Urothelium cell line (cell line): ENCODE measurements around the gene SERINC2.
"Not testable (repeated sequence)": the region's sequence is repeated elsewhere in the genome, so short reads cannot be mapped to it uniquely, and the experiment has no call there.

Source experiments
- DNase-seq: peaks from one replicate; pipeline ENCODE4 v3.0.0; 2011; ENCODE audit warnings: low spot score, mixed read lengths
- FAIRE-seq: peaks from 2 replicates; lab custom pipeline; 2011; peaks lifted over from hg19 to GRCh38; lab: Jason Lieb, UNC

SERINC2 gene

DNA sequence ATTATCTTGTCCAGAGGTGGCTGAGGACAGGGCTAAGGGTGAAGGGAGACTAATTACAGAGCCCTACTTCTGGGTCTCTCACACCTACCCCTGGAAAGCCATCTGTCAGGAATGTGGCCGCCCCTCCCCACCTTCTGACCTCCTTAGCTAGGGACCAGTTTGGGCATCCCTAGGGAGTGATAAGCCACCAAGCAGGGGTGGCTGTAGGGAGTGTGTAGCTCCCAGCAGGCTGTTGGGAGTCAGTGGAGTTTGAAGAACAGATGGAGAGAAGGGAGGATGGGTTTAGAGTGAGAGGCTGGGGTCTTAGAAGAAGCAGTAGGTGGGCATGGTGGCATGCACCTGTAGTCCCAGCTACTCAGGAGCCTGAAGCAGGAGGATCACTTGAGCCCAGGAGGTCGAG is 808 bp upstream of the SERINC2 start:
- no peak for FAIRE-seq
- no peak for DNase-seq

DNA sequence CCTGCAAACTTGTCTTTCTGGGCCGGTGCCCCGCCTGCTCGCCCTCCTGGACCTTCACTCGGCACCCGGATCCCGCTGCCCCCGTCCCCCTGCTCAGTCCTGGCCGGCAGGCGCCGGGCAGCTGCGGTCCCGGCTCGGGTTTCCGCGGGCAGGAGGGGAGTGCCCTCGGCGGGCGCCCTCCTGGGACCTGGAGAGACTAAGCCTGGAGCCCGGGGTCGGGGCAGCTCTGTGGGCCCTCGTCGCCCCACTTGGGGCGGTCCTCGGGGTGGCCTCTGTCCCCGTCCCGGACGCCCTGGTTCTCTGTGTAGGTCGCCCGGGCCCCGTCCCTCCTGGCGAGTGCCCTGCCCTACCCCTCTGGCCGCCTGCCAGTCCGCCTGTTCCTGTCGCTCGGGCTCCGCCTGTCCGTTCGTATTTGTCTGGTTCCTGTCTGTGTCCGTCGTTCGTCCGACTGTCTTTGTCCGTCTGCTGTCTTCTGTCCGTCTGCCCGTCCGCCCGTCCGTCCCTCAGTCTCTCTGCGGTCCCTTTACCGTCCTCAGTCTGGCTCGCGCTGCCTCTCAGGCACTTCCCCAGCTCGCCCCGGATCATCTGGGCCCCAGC is 490 bp downstream of the SERINC2 start:
- DNase-seq (peak; percentile 61), FAIRE-seq (peak; percentile 83)

DNA sequence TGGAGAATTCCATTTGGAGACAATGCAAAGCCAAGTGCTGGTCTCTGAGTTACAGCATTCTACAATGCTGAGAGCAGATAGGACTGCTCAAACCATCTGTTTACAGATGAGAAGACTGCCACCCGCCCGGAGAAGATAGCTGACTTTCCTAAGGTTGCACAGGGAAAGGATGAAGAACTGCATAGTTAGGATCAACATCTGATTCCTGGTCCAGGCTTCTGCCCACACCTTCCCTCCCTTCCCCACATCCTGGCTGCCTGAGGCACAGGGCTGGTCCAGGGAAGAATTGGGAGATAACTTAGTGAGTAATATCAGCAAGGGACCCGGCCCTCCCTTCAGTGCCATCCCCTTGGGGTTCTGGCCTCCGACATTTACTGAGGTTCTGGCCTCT is 2.0 kb downstream of the SERINC2 start:
- no peak for DNase-seq
- FAIRE-seq: no peak

DNA sequence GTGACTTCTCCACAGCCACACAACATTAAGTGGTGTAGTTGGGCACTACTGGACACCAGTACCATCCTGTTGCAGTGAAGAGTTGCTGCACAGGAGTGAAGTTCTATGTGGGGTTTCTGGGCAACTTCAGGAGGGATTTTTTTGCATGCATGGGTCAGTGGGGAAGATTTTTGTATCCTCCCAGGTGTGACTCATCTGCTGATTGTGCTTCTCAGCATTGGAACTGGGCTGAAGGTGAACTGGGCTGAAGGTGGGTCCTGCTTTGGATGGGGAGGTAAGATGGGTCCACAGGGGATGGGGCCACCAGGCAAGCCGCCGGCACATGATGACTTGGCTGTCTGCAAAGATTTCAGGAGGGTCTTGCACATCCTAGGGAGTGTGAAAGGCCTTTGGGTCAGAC is 2.6 kb downstream of the SERINC2 start:
- FAIRE-seq (no peak), DNase-seq (no peak)

DNA sequence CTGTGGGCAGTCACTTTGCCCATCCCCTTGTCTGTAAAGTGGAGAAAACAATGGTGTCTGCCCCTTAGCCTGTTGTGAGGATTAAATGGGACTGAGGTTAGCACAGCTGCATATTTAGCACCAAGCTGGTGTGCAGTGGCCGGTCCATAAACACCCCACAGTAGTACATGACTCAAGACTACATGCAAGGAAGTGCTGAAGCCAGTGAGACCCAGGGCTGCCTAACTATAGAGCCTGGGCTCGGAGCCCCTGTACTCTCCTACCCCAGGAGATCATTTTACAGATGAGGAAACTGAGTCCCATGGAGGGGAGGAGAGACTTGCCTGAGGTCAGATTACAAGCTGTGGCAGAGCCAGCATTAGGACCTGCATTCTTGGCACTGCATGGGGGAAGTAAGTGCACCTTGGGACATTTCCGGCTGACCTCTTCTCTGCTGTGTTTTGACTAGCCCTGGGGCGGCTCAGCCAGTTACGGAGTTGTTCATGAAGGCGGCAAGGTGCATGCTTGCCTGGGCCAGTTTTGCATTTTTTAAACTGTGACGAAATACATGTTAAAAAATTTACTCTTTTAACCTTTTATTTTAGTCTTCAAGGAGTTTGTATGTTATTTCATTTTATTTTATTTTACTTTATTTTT is 3.2 kb downstream of the SERINC2 start:
- FAIRE-seq (no peak), DNase-seq (no peak)

DNA sequence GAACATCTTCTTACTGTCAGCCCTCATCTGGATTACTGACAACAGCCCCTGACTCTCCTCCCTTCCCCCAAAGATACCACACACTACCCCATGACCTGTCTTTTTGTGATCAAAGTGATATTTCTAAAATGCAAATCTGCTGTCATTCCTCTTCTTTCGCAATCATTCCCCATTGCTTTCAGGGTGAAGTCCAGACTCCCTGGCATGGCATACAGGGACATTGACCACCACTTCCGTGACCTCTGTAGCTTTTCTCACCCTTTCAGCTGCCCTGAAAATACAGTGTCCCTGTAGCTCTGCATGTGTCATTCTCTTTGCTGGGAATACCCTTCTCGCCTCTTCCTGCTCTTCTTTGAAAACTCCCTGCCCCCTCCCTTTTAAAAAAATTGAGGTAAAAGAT is 4.1 kb downstream of the SERINC2 start:
- FAIRE-seq: no peak
- no peak for DNase-seq

DNA sequence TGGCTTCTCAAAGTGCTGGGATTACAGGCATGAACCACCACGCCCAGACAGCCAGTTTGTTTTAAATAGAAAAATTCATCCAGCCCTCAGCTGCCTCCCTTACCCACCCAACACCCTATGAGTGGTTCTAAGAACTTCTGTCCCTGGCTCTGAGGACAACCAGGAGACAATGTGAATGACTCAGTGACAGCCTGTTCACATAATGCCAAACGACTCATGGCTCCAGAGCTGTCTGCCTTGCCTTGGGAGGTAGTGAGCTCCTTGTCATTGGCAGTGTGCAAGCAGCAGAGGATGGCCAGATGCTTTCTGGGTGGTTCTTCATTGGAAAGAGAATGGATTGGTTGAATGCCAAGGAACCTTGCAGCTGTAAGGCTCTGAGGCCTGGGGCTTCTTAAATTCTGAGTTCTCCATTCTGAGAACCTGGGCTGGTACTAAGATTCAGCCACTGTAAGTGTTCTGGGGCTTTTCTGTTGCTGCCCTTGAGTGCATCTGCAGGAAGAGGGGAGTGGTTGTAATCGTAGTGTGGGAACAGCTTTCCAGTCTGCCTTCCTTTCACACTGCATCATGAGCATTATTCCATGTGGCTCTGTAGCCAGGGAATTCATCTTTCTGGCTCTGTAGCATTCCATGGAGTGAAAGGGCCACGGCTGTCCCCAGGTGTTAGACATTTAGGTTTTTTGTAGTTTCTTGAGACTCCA is 5.8 kb downstream of the SERINC2 start:
- FAIRE-seq: no peak
- DNase-seq: no peak

DNA sequence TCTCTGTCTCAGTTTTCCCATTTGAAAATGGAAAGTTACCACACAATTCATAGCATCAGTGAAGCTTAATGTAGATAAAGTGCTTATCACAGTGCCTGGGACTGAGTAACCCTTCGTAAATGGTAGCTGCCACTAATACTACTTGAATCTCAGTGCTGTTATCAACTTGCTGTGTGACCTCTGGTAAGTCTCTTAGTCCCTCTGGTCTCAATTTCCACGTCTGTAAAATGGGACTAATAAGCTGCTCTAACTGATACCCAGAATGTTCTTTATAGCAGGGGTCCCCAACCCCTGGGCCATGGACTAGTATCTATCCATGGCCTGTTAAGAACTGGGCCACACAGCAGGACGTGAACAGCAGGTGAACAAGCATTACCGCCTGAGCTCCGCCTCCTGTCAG is 7.7 kb downstream of the SERINC2 start:
- FAIRE-seq: no peak
- no peak for DNase-seq

DNA sequence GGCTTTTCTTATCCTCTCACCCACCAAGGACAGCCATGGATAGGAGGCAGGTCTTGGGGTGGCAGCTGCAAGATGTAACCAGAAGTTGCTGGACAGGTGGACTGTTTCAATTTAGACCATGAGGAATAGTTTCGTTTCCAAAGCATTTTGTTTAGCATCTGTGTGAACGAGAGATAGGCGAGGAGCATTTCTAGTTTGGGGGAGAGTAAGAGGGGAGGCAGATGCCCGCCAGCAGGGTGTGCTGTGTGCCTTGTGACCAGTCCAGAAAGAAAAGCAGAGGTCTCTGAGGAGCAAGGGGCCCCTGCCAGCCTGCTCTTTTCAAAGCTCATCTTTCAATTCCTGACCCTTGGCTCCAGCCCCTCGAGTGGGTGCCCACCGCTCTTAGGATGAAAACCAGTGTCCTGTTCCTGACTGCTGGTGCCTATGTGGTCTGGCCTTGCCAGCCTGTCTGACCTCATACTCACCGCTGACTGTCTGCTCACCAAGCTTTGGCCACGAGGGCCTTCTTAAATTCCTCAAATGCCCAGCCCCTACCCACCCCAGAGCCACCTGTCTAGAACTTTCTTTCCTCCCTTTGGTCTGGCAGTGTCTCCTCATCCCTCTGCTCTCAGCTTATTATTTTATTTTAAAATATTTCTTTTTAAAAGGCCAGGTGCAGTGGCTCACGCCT is 8.5 kb downstream of the SERINC2 start:
- DNase-seq: no peak
- peak; percentile 37 for FAIRE-seq

DNA sequence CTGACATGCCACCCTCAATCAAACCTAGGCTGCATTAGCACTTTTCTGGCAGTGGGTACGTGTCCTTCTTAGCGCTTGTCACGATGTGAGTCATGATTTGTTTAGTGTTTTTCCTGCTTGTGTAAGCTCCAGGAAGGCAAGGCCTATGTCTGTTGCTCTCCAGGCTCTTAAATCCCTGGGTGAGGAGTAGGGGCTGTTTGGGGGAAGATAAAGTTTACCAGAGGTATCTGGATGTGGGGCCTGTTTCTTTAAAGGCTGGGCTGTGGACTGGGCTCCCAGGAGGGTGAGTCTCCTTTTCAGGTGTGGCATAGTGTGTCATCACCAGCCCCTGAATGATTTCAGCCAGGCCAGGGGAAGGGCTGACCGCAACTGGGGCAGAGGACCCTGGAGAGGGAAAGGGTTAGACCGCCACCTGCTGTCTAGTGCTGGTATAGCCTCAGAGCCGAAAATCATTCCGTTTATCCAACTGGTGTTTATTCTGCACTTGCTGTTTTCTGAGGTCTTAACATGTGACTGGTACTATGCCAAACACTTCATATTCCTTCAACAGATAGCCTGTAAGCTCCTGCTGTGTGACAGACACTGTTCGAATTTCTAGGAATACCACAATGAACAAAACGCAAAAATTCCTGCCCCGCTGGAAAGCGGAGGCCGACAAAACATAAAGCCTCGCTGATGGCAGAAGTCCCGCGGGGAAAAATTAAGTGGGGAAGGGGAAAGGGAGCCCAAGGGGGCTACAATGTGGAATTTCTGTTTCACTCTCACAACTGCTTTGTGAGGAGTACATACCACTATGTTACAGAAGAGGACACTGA is 9.7 kb downstream of the SERINC2 start:
- peak; percentile 84 for FAIRE-seq
- peak; percentile 95 for DNase-seq

DNA sequence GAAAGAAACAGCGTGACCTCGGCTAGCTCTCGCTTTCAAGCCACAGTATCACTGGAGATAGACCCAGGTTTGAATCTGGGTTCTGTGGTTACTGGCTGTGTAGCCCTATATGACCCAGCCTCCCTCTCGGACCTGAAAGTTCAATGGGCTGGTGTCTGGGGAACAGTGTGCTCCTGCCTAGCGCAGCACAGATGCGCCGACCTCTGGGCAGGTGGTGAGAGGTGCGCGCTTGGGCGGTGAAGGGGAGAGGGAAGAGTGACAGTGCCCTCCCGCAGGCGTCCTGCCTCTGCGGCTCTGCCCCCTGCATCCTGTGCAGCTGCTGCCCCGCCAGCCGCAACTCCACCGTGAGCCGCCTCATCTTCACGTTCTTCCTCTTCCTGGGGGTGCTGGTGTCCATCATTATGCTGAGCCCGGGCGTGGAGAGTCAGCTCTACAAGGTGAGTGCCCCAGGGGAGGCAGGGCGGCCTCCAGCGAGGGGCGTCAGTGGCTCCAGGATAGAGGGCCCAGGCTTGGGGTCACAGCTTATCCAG is 10.5 kb downstream of the SERINC2 start:
- DNase-seq: no peak
- FAIRE-seq: no peak

DNA sequence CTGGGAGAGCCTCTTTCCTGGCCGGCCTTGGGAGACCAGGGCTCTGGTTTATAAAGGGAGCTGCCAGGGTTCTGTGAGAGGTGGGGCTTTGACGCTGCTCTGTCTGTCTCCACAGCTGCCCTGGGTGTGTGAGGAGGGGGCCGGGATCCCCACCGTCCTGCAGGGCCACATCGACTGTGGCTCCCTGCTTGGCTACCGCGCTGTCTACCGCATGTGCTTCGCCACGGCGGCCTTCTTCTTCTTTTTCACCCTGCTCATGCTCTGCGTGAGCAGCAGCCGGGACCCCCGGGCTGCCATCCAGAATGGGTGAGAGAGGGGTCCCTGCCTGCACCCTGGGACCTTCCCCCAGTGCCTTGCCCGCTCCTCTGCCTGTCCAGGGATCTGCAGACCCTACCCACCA is 11.6 kb downstream of the SERINC2 start:
- DNase-seq (no peak), FAIRE-seq (no peak)

DNA sequence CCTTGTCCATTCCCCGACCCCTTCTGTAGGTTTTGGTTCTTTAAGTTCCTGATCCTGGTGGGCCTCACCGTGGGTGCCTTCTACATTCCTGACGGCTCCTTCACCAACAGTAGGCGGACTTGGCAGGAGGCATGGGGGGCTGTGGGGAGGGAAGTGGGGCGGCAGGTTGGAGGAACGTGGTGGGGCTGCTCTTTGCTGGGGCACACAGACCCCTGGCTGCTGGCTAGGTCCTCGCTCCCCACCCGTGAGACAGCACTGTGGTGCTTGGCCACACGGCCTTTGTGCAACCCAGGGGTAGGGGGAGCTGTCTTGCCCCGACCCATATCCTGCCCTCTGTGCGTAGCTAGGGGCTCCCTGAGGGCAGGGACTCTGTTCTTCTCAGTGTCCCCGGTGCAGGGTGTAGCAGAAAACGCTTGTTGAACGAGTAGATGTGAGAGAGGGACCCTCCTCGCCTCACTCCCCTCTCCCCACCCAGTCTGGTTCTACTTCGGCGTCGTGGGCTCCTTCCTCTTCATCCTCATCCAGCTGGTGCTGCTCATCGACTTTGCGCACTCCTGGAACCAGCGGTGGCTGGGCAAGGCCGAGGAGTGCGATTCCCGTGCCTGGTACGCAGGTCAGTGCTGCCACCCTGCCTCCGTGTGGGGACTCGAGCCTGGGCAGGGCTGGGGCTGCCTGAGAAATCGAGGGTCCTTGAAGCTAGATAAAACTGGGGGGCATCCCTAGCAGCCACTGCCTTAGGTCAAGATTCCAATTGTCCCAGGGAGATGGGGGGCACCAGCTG is 12.5 kb downstream of the SERINC2 start:
- no peak for FAIRE-seq
- DNase-seq: no peak

DNA sequence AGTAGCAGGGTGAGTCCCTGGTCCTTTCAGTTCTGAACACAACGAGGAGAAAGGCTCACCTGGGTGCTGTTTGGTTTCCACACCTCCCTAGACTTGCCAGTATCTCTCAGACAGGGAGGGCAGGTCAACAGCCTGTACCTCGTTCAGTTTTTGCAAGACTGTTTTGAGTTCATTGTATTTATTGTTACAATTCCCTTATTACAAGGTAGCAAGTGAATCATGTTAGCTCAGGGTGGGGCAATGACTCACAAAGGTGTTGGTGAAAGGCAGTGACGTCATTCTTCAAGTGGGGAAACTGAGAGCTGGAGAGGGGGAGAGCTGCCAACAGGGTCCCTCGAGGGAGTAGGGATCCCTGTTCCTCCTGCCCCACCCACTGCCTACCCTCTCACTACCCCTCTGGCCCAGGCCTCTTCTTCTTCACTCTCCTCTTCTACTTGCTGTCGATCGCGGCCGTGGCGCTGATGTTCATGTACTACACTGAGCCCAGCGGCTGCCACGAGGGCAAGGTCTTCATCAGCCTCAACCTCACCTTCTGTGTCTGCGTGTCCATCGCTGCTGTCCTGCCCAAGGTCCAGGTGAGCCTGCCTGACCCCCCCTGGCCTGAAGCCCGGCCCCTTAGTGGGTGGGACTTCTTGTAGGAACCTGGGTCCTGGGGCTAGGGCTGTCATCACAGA is 13.4 kb downstream of the SERINC2 start:
- no peak for FAIRE-seq
- no peak for DNase-seq

DNA sequence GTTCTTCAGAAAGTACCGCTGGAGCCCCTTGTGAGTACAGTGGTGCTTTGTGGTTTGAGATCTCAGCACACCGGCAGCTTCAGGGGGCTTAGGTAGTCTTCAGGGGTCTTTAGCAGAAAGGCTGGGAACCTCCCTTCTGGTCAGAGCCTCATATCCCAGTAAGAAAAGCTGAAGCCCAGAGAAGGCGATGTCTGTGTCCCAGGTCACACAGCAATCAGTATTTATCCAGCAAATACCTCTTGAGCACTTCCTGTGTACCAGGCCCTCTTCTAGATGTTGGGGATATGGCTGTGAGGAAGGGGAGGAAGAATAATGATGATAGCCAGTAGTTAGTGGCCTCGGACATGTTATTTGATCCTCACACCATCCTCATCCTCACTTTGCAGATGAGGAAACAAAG is 14.3 kb downstream of the SERINC2 start:
- FAIRE-seq (no peak), DNase-seq (no peak)

DNA sequence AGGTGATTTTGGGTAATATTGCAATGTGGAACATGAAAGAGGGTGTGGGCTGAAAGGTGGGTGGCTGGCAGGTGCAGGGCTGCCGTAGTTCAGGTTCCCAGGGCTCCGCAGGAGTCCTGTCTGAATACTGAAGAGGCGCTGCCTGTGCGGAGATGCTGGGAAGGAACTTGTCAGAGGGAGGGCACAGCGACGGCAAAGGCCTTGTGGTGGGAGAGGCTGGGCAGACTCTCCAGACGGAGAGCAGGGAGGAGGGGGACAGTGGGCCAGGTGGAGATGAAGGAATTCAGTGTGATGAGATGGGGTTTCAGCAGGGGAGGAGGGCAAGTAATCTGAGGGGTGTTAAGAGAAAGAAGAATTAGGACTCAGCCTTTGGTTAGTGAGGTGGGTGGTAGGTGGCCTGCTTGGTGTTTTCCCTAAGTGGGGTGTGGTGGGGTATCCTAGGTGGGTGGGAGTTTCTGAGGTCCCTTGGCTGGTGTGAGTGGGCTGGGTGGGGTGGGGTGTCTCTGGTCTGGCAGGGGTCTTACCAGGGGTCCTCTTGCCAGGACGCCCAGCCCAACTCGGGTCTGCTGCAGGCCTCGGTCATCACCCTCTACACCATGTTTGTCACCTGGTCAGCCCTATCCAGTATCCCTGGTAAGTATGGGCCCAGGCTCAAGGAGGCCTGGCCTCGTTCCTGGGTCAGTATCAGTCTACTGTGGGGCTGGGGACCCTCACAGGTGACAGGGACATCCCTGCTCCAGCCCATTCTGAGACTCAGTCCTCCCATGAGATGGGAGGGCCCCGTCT is 15.6 kb downstream of the SERINC2 start:
- DNase-seq: no peak
- no peak for FAIRE-seq

DNA sequence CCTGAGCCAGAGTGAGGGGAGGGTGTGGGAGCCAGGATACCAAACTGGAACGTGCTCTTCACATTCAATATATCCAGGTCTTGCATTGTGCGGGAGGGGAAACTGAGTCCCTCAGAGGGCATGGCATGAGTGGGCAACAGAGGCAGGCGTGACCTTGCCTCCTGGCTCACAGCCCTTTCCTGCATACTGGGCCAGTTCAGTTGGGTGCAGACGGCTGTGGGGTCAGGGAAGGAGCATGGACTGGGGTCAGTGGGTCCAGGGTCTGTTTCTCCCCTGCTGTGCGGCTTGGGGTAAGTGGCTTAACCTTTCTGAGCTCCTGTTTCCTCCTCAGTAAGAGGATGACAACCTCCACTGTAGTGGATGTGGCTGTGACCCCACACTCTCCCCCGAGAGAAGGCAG is 16.6 kb downstream of the SERINC2 start:
- no peak for DNase-seq
- no peak for FAIRE-seq

DNA sequence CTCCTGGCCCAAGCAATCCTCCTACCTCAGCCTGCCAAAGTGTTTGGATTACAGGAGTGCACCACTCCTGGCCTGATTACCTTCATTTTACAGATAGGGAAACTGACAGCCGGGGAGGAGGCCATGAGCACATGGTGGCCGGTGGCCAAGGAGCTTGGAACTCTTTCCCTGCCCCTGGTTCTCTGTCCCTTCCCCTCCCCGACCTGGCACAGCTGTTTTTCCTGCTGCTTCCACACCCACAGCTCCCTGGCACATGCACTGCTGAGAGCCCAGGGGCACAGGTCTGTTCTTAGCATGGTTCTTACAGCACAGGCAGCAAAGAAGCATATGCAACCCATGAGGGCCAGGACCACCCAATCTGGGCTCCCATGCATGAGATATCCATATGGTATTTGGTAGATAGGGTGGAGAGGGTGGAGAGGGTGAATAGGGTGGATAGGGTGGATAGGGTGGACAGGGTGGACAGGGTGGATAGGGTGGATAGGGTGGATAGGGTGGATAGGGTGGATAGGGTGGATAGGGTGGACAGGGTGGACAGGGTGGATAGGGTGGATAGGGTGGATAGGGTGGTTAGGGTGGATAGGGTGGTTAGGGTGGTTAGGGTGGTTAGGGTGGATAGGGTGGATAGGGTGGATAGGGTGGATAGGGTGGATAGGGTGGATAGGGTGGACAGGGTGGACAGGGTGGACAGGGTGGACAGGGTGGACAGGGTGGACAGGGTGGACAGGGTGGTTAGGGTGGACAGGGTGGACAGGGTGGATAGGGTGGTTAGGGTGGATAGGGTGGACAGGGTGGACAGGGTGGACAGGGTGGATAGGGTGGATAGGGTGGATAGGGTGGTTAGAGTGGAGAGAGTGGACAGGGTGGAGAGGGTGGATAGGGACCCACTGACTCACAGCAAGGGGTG is 18.6 kb downstream of the SERINC2 start:
- peak; percentile 100 for FAIRE-seq
- DNase-seq: not testable (repeated sequence)
